ENCODE data around the gene PXDN.

GRCh38 chr2:1627628-1628381 is 116.5 kb downstream of the PXDN start:
- TF ChIP-seq CTCF (conservative IDR thresholded peaks at IDR 0.05; ENCODE audit: low read length) (no peak), EZH2phosphoT487 (IDR thresholded peaks at IDR 0.05; ENCODE audit: borderline replicate concordance) (no peak)

Measured in Loucy (cell line).